Activated naive CD4-positive, alpha-beta T cell treated with anti-CD3 and anti-CD28 coated beads, Interleukin-2, amount 50 U/mL, for 72 hours (primary cell): ENCODE data around the gene MB. TPM values are rescaled to one million over a fixed set of nuclear protein-coding genes. Genes with fewer than 3 reads are reported as not detected.

ENCODE experiments used
- ATAC-seq, 2 donors: fragments of 150-1000 bp; cut with Tn5 transposase; 2 replicates each; pipeline ENCODE4 v1.10.0; 2021; ENCODE audit warnings: mild to moderate bottlenecking in 2 of 2, moderate library complexity in 2 of 2
- DNase-seq, 2 donors: peaks; one replicate each; pipeline ENCODE4 v3.0.0; 2021 to 2022; ENCODE audit warnings: low spot score in 2 of 2
- H3K27ac Mint-ChIP-seq, 2 donors: one replicate each; pipeline ENCODE4 v1.8.0; 2022; ENCODE audit warnings: mild to moderate bottlenecking in 2 of 2, mixed read lengths in 2 of 2
- H3K36me3 Mint-ChIP-seq, 2 donors: one replicate each; pipeline ENCODE4 v1.8.0; 2022; ENCODE audit warnings: mixed read lengths in 2 of 2
- H3K9me3 Mint-ChIP-seq, 2 donors: one replicate each; pipeline ENCODE4 v1.8.0; 2022; ENCODE audit warnings: mixed read lengths in 2 of 2
- total RNA-seq, 2 donors: library from RNA; stranded (reverse); gene quantifications; one replicate each; pipeline ENCODE4 v1.2.3, GENCODE V29; 2022

Gene MB
- total RNA-seq, 2 donors from 2014 or later = 0.47 TPM; not detected in 1

GRCh38 chr22:35609761-35610160 is 7.4 kb downstream of the MB start:
- no peak for ATAC-seq
- H3K36me3 Mint-ChIP-seq = no peaks in the 10 kb centered on the region

GRCh38 chr22:35609261-35609660 is 7.9 kb downstream of the MB start:
- no peak for ATAC-seq
- Mint-ChIP-seq H3K27ac (no peak overlapping the region), H3K9me3 (no peaks in the 10 kb centered on the region), H3K36me3 (no peaks in the 10 kb centered on the region)
- no peak for DNase-seq

More at GRCh38 chr22:35609761-35610160, 7.4 kb downstream of the MB start:
- no peak overlapping the region for H3K27ac Mint-ChIP-seq
- no peak for DNase-seq
- no peaks in the 10 kb centered on the region for H3K9me3 Mint-ChIP-seq

GRCh38 chr22:35608088-35608487 is 9.0 kb downstream of the MB start:
- no peaks in the 10 kb centered on the region for H3K36me3 Mint-ChIP-seq

GRCh38 chr22:35606916-35607315 is 10.2 kb downstream of the MB start:
- no peak overlapping the region for H3K27ac Mint-ChIP-seq

More at GRCh38 chr22:35608088-35608487, 9.0 kb downstream of the MB start:
- H3K9me3 Mint-ChIP-seq = no peaks in the 10 kb centered on the region
- no peak overlapping the region for H3K27ac Mint-ChIP-seq
- no peak for ATAC-seq
- DNase-seq = no peak

GRCh38 chr22:35605851-35606481 is 11.2 kb downstream of the MB start:
- Mint-ChIP-seq H3K9me3 (no peaks in the 10 kb centered on the region), H3K27ac (peak overlapping the region in 1 of 2 donors; percentile 45), H3K36me3 (no peaks in the 10 kb centered on the region)
- ATAC-seq (no peak), DNase-seq (no peak)

More at GRCh38 chr22:35606916-35607315, 10.2 kb downstream of the MB start:
- ATAC-seq = no peak
- Mint-ChIP-seq H3K36me3 (no peaks in the 10 kb centered on the region), H3K9me3 (no peaks in the 10 kb centered on the region)
- no peak for DNase-seq

- no peaks in the 10 kb centered on the region for H3K36me3 Mint-ChIP-seq
- DNase-seq (no peak), ATAC-seq (no peak)
- no peaks in the 10 kb centered on the region for H3K9me3 Mint-ChIP-seq
- no peak overlapping the region for H3K27ac Mint-ChIP-seq
These were observed 11.8 kb downstream of the MB start for GRCh38 chr22:35605369-35605680.

- Mint-ChIP-seq H3K36me3 (no peaks in the 10 kb centered on the region), H3K9me3 (no peaks in the 10 kb centered on the region), H3K27ac (no peak overlapping the region)
- no peak for DNase-seq
- peak; percentile 75 to 92 for ATAC-seq
These were observed 12.3 kb downstream of the MB start for GRCh38 chr22:35604621-35605368.

- no peak for DNase-seq
- no peak overlapping the region for H3K27ac Mint-ChIP-seq
- no peaks in the 10 kb centered on the region for H3K36me3 Mint-ChIP-seq
- no peaks in the 10 kb centered on the region for H3K9me3 Mint-ChIP-seq
- peak in 1 of 2 donors; percentile 41 for ATAC-seq
These were observed 15.2 kb downstream of the MB start for GRCh38 chr22:35601743-35602615.

- ATAC-seq = no peak
- no peak overlapping the region for H3K27ac Mint-ChIP-seq
- H3K36me3 Mint-ChIP-seq = no peaks in the 10 kb centered on the region
These were observed 16.0 kb downstream of the MB start for GRCh38 chr22:35601013-35601580.

GRCh38 chr22:35600476-35600875 is 16.7 kb downstream of the MB start:
- H3K27ac Mint-ChIP-seq = no peak overlapping the region
- no peak for DNase-seq

More at GRCh38 chr22:35601013-35601580, 16.0 kb downstream of the MB start:
- H3K9me3 Mint-ChIP-seq = no peaks in the 10 kb centered on the region
- no peak for DNase-seq

GRCh38 chr22:35599364-35599763 is 17.8 kb downstream of the MB start:
- H3K36me3 Mint-ChIP-seq = no peaks in the 10 kb centered on the region
- DNase-seq = no peak

More at GRCh38 chr22:35600476-35600875, 16.7 kb downstream of the MB start:
- Mint-ChIP-seq H3K9me3 (no peaks in the 10 kb centered on the region), H3K36me3 (no peaks in the 10 kb centered on the region)
- no peak for ATAC-seq

GRCh38 chr22:35598396-35598710 is 18.8 kb downstream of the MB start:
- no peaks in the 10 kb centered on the region for H3K36me3 Mint-ChIP-seq
- H3K27ac Mint-ChIP-seq = no peak overlapping the region
- H3K9me3 Mint-ChIP-seq = no peaks in the 10 kb centered on the region

More at GRCh38 chr22:35599364-35599763, 17.8 kb downstream of the MB start:
- Mint-ChIP-seq H3K27ac (no peak overlapping the region), H3K9me3 (no peaks in the 10 kb centered on the region)
- no peak for ATAC-seq

GRCh38 chr22:35597692-35598395 is 19.3 kb downstream of the MB start:
- H3K27ac Mint-ChIP-seq = no peak overlapping the region
- ATAC-seq = no peak
- H3K36me3 Mint-ChIP-seq = no peaks in the 10 kb centered on the region
- no peaks in the 10 kb centered on the region for H3K9me3 Mint-ChIP-seq
- DNase-seq = no peak

More at GRCh38 chr22:35598396-35598710, 18.8 kb downstream of the MB start:
- no peak for ATAC-seq
- DNase-seq = no peak

GRCh38 chr22:35596821-35597220 is 20.3 kb downstream of the MB start:
- ATAC-seq (no peak), DNase-seq (no peak)
- Mint-ChIP-seq H3K9me3 (no peaks in the 10 kb centered on the region), H3K36me3 (no peaks in the 10 kb centered on the region), H3K27ac (no peak overlapping the region)

- DNase-seq (no peak), ATAC-seq (no peak)
- Mint-ChIP-seq H3K9me3 (no peaks in the 10 kb centered on the region), H3K27ac (no peak overlapping the region), H3K36me3 (no peaks in the 10 kb centered on the region)
These were observed 22.4 kb downstream of the MB start for GRCh38 chr22:35594686-35595085.

- DNase-seq = no peak
- no peak for ATAC-seq
- Mint-ChIP-seq H3K9me3 (no peaks in the 10 kb centered on the region), H3K27ac (no peak overlapping the region), H3K36me3 (no peaks in the 10 kb centered on the region)
These were observed 23.1 kb downstream of the MB start for GRCh38 chr22:35593891-35594470.
